Prostate gland (tissue), 2 donors: ENCODE results near the gene TPSD1.

Source experiments
- POLR2A ChIP-seq: fragments of 450-650 bp; IDR thresholded peaks from one replicate; pipeline ENCODE4 v1.6.1; 2016; ENCODE audit warnings: antibody characterized with exemption, mild to moderate bottlenecking
- POLR2AphosphoS5 ChIP-seq: sonication (generic); formaldehyde crosslinking; IDR thresholded peaks from one replicate; pipeline ENCODE4 v1.6.1; 2017; ENCODE audit warnings: antibody characterized with exemption
- TF ChIP-seq, protein P1 (sequence below), 4 experiments: fragments of 200-600 bp in 2 of 4; fragments of 450-650 bp in 2 of 4; sonication (generic) in 2 of 4; IDR thresholded peaks; 1 replicate in 3 of 4; 2 replicates in 1 of 4; pipeline ENCODE4 v1.5.1; 2016 to 2019; ENCODE audit warnings: antibody characterized with exemption in 4 of 4, mild to moderate bottlenecking in 2 of 4, moderate library complexity in 2 of 4

- TF ChIP-seq POLR2A, result no peak
- peak; percentile 81 for TF ChIP-seq POLR2AphosphoS5
- TF ChIP-seq, protein P1, sequence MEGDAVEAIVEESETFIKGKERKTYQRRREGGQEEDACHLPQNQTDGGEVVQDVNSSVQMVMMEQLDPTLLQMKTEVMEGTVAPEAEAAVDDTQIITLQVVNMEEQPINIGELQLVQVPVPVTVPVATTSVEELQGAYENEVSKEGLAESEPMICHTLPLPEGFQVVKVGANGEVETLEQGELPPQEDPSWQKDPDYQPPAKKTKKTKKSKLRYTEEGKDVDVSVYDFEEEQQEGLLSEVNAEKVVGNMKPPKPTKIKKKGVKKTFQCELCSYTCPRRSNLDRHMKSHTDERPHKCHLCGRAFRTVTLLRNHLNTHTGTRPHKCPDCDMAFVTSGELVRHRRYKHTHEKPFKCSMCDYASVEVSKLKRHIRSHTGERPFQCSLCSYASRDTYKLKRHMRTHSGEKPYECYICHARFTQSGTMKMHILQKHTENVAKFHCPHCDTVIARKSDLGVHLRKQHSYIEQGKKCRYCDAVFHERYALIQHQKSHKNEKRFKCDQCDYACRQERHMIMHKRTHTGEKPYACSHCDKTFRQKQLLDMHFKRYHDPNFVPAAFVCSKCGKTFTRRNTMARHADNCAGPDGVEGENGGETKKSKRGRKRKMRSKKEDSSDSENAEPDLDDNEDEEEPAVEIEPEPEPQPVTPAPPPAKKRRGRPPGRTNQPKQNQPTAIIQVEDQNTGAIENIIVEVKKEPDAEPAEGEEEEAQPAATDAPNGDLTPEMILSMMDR (IDR thresholded peaks at IDR 0.05), result no peak
Measured at GRCh38 chr16:1297018-1297696, 41.3 kb downstream of the TPSD1 start.
